ENCODE measurements around the gene RIOX2.

The RIOX2 gene

DNA sequence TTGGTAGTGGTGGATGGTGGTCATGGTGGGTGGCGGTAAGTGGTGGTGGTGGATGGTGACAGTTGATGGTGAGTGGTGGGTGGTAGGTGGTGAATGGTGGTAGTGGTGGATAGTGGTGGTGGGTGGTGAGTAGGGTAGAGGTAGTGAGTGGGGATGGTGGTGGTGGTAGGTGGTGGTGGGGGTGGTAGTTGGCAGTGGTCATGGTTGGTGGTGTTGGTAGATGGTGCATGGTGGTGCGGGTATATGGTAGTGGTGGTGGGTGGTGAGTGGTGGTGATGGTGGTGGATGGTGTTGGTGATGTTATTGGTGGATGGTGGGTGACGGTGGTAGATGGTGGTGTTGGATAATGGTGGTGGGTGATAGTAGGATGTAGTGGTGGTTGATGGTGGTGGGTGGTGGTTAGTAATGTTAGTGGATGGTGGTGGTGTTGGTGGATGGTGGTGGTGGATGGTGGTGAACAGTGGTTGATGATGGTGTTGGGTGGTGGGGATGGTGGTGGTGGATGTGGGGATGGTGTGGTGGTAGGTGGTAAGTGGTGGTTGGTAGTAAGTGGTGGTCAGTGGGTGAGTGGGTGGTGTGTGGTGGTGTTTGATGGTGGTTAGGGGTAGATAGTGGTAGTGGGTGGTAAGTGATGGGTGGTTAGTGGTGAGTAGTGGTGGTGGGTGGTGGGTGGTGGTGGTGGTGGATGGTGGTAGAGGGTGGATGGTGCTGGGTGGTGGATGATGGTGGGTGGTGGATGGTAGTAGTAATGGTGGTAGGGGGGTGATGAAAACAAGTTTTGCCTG, 16.7 kb upstream of the RIOX2 start:
- H3K27ac ChIP-seq, result no peak overlapping the region
- TF ChIP-seq, protein P1, sequence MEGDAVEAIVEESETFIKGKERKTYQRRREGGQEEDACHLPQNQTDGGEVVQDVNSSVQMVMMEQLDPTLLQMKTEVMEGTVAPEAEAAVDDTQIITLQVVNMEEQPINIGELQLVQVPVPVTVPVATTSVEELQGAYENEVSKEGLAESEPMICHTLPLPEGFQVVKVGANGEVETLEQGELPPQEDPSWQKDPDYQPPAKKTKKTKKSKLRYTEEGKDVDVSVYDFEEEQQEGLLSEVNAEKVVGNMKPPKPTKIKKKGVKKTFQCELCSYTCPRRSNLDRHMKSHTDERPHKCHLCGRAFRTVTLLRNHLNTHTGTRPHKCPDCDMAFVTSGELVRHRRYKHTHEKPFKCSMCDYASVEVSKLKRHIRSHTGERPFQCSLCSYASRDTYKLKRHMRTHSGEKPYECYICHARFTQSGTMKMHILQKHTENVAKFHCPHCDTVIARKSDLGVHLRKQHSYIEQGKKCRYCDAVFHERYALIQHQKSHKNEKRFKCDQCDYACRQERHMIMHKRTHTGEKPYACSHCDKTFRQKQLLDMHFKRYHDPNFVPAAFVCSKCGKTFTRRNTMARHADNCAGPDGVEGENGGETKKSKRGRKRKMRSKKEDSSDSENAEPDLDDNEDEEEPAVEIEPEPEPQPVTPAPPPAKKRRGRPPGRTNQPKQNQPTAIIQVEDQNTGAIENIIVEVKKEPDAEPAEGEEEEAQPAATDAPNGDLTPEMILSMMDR (conservative IDR thresholded peaks at IDR 0.05), result no peak

DNA sequence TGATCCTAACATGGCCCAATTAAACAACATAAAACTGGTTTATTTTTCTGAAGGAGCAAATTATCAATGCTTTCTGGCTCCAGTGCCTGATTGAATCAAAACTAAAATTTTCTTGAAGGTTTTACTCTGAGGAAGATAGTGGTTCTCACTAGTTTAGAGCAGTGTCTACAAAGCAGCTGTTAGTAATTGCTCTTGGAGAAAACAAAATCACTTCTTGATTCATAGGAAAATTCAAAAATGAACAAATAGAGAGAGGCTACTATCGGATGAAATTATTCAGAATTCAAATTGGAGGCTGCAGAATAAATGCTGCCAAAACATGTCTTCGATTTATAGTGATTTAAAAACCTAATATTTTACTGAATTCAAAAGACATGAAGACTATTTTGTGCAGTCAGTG, 15.1 kb upstream of the RIOX2 start:
- H3K27ac ChIP-seq, result no peak overlapping the region
- TF ChIP-seq, protein P1 (conservative IDR thresholded peaks at IDR 0.05), result no peak

DNA sequence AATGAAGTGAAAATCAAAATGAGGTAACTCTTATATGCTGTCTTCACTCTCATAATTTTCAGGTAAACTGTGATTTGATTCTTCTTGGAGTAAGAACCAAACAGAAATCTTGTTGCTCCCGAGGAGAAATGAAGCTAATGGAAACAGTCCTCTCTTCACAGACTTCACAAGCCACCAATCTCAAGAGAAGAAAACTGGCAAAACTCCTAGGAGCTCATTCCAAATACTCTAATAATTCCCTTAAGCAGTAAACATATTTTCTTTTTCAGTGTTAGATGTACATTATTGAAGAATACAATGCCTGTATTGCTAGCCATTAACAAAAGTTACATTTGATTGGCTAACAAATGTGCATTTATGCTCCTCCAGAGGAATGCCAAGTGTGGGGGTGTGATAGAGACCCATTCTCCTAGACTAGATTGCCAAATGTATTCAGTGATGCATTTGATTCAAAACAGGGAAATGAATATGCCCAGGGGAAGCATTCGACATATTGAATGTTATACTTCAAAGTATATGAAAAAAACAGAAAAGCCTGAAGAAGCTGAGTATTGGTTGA, 11.8 kb upstream of the RIOX2 start:
- TF ChIP-seq, protein P1 (conservative IDR thresholded peaks at IDR 0.05), result no peak
- no peak overlapping the region for H3K27ac ChIP-seq

DNA sequence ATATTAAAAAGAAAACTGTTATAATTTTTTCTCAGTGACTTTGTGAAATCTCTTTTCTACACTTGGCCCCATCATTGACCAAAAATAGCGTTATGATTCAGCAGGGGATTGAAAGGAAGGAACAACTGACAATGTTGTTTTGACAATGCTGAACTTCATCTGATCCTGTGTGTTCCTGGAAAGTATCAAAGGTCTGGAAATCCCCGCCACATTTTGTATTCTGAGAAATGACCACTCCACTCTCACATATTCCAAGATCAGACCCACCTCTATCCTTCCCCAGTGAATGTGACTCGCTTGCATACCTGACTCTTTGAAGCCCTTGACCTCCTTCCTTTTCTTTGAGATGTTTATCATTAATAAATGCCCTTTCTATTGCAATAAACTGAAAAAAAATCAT, 9.7 kb upstream of the RIOX2 start:
- H3K27ac ChIP-seq, result no peak overlapping the region; the same call in 1 of the 2 replicates
- TF ChIP-seq, protein P1 (conservative IDR thresholded peaks at IDR 0.05), result no peak

DNA sequence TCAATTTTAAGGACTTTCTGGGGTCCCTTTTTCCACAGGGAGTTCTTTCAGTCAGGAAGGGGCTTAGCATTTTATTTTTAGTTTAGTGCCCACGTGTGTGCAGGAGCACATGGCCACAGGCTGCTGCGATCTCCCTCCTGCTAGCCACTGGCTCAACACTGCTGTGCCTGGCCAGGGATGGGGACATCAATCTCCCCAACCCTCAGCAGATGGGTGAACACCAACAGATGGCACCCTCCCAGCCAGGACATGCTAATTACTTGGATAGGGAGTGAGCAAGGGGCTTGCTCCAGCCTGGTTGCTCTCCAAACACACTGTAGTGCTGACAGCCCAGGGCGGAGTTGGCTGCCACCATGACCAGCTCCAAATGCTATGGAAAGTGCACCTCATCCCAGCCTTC, 7.4 kb upstream of the RIOX2 start:
- no peak overlapping the region for H3K27ac ChIP-seq
- TF ChIP-seq, protein P1 (conservative IDR thresholded peaks at IDR 0.05), result no peak

DNA sequence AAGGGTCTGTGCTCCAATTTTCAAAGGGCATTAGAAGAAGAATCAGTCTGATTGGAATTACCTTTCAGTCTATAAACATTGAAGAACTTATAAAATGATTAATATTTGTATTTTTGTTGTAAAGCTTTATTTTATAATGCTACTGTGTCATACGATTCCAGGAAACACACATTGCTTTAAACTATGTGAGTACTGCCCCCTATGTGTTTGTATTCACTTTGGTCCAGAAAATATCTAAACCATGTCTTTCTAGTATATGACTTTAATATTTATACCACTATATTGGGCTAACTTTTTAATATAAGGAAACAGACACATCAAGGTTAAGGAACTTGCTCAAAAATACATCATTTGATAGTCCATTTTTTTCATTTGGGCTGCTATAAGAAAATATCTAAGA, 3.2 kb upstream of the RIOX2 start:
- TF ChIP-seq, protein P1 (conservative IDR thresholded peaks at IDR 0.05), result 0 out of 2 replicates have a peak, but pooled peaks have one; percentile 13
- no peak overlapping the region for H3K27ac ChIP-seq

DNA sequence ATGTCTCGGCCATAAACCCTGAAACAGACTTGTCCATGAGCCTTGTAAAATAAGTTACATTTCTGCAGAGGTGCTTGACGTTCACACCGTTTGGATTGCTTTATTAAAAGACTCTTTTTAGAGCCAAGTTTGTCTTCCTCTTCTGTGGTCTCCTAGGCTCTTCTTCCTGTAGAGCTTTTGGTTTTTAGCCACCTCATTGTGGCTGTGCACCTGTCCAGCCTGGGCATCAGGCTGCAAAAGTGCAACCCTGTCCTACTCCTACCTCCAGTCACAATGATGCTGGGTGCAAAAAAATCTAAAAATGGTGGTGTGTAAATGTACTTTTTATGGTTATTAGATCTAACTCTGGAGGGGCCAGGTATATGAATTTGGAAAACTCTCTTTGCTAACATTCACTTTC, 2.8 kb upstream of the RIOX2 start:
- TF ChIP-seq, protein P1 (conservative IDR thresholded peaks at IDR 0.05), result no peak
- no peak overlapping the region for H3K27ac ChIP-seq

All from VCaP (cell line).